PFSK-1 (cell line): Measurements from ENCODE around the gene KLK10.

Experiments used
- POLR2AphosphoS5 ChIP-seq: IDR thresholded peaks from 2 replicates; pipeline ENCODE4 v1.6.1; 2012; ENCODE audit warnings: low read depth, mild to moderate bottlenecking, control low read depth, low read length, moderate library complexity
- REST ChIP-seq, 2 experiments: IDR thresholded peaks; 2 replicates each; pipeline versions ENCODE4 v1.6.1 to v1.8.0; 2011 to 2012; ENCODE audit warnings: low read depth in 2 of 2, low read length in 2 of 2, control low read depth in 1 of 2, inconsistent platforms in 1 of 2, mild to moderate bottlenecking in 1 of 2, moderate library complexity in 1 of 2; ENCODE audit not compliant: insufficient read depth in 1 of 2
- SIN3A ChIP-seq: IDR thresholded peaks from 2 replicates; pipeline ENCODE4 v1.6.1; 2012; ENCODE audit warnings: mild to moderate bottlenecking, low read length, moderate library complexity, borderline replicate concordance; ENCODE audit not compliant: insufficient read depth
- TAF1 ChIP-seq: IDR thresholded peaks from 2 replicates; pipeline ENCODE4 v1.6.1; 2012; ENCODE audit warnings: low read length, control low read depth, borderline replicate concordance; ENCODE audit not compliant: insufficient read depth

GRCh38 chr19:51006406-51006805, 13.1 kb downstream of the KLK10 start:
- TF ChIP-seq TAF1: no peak
- TF ChIP-seq REST (IDR thresholded peaks at IDR 0.05; ENCODE audit: insufficient read depth in 1 of 2, low read depth in 2 of 2, low read length in 2 of 2): no peak
- TF ChIP-seq POLR2AphosphoS5: no peak
- no peak for TF ChIP-seq SIN3A
